B cell (primary cell): ENCODE results near the gene PDE11A. TPM values are rescaled to one million over a fixed set of nuclear protein-coding genes. Genes with fewer than 3 reads are reported as not detected.

Source experiments
- ATAC-seq: fragments of 200-7000 bp; cut with Tn5 transposase; one replicate; pipeline ENCODE4 v1.10.0; 2021; ENCODE audit warnings: low read depth, mild to moderate bottlenecking, moderate number of reproducible peaks, moderate library complexity
- CTCF ChIA-PET: fragments of 350-600 bp; sonication (Branson Sonifier 250); formaldehyde crosslinking; loops from one replicate; lab custom pipeline; 2021; ENCODE audit warnings: antibody characterized with exemption, inconsistent platforms; lab: Charles Lee
- POLR2A ChIA-PET: fragments of 350-600 bp; sonication (Branson Sonifier 250); formaldehyde crosslinking; loops from one replicate; lab custom pipeline; 2021; ENCODE audit warnings: antibody characterized with exemption; lab: Charles Lee
- DNase-seq: peaks from one replicate; pipeline ENCODE4 v3.0.0; 2013
- H2AFZ ChIP-seq: 2 replicates; pipeline ENCODE4 v1.6.1; 2012; ENCODE audit warnings: mild to moderate bottlenecking, low read depth, low read length; ENCODE audit not compliant: insufficient read depth, poor library complexity, severe bottlenecking
- H3K27ac ChIP-seq, 2 donors: 1 replicate in 1 of 2; 2 replicates in 1 of 2; pipeline ENCODE4 v1.5.1; 2012 to 2013; ENCODE audit warnings: low read length in 2 of 2, mild to moderate bottlenecking in 2 of 2, moderate library complexity in 1 of 2
- H3K27me3 ChIP-seq, 4 experiments: fragments of 200-600 bp in 1 of 4; sonication (generic) in 1 of 4; replicated peaks in 1 of 4; 1 replicate in 2 of 4; 2 replicates in 2 of 4; pipeline versions ENCODE4 v1.6.1 to v1.7.0; 2013 to 2016; ENCODE audit warnings: low read length in 3 of 4, mild to moderate bottlenecking in 2 of 4, mixed read lengths in 1 of 4, moderate library complexity in 1 of 4; ENCODE audit not compliant: insufficient read depth in 4 of 4, control insufficient read depth in 3 of 4; ENCODE audit errors: control extremely low read depth in 1 of 4
- H3K36me3 ChIP-seq, 2 experiments: replicated peaks in 1 of 2; 1 replicate in 1 of 2; 2 replicates in 1 of 2; pipeline versions ENCODE4 v1.6.1 to v1.7.1; 2013; ENCODE audit warnings: low read length in 1 of 2; ENCODE audit not compliant: insufficient read depth in 2 of 2, control insufficient read depth in 1 of 2; ENCODE audit errors: control extremely low read depth in 1 of 2, extremely low read depth in 1 of 2
- H3K4me1 ChIP-seq, 2 donors: fragments of 200-600 bp in 1 of 2; sonication (generic) in 1 of 2; 1 replicate in 1 of 2; 2 replicates in 1 of 2; pipeline versions ENCODE4 v1.5.1 to v1.6.1; 2013 to 2017; ENCODE audit warnings: low read length in 2 of 2; ENCODE audit not compliant: control insufficient read depth in 2 of 2, insufficient read depth in 2 of 2
- H3K4me2 ChIP-seq: replicated peaks from 2 replicates; pipeline ENCODE3; 2012; ENCODE audit warnings: mild to moderate bottlenecking, low read depth, low read length; ENCODE audit not compliant: poor library complexity, severe bottlenecking
- H3K4me3 ChIP-seq, 5 experiments: fragments of 200-600 bp in 1 of 5; sonication (generic) in 1 of 5; 1 replicate in 3 of 5; 2 replicates in 2 of 5; pipeline versions ENCODE4 v1.5.1 to v1.7.0; 2011 to 2016; ENCODE audit warnings: low read length in 4 of 5, mild to moderate bottlenecking in 4 of 5, low read depth in 2 of 5, control low read depth in 1 of 5, moderate library complexity in 1 of 5; ENCODE audit not compliant: insufficient read depth in 1 of 5; ENCODE audit errors: control extremely low read depth in 1 of 5, extremely low read depth in 1 of 5
- H3K79me2 ChIP-seq: fragments of 200-600 bp; sonication (generic); one replicate; pipeline ENCODE4 v1.6.0; 2016; ENCODE audit warnings: low read length; ENCODE audit not compliant: control insufficient read depth, insufficient read depth
- H3K9ac ChIP-seq: fragments of 200-600 bp; sonication (generic); 2 replicates; pipeline ENCODE4 v1.6.1; 2017; ENCODE audit warnings: mild to moderate bottlenecking, low read length, moderate library complexity
- H3K9me3 ChIP-seq, 3 donors: one replicate each; pipeline versions ENCODE4 v1.6.1 to v1.7.1; 2013; ENCODE audit warnings: low read length in 2 of 3; ENCODE audit not compliant: control insufficient read depth in 2 of 3, insufficient read depth in 1 of 3; ENCODE audit errors: control extremely low read depth in 1 of 3
- H4K20me1 ChIP-seq: 2 replicates; pipeline ENCODE4 v1.6.0; 2012; ENCODE audit warnings: mild to moderate bottlenecking, low read length; ENCODE audit not compliant: insufficient read depth, control insufficient read depth, poor library complexity, severe bottlenecking
- H3K27ac Mint-ChIP-seq: one replicate; pipeline ENCODE4 v1.8.0; 2021; ENCODE audit warnings: mixed read lengths
- H3K27me3 Mint-ChIP-seq: one replicate; pipeline ENCODE4 v1.8.0; 2021; ENCODE audit warnings: mixed read lengths
- H3K4me1 Mint-ChIP-seq: one replicate; pipeline ENCODE4 v1.8.0; 2021; ENCODE audit warnings: mixed read lengths
- H3K4me3 Mint-ChIP-seq: one replicate; pipeline ENCODE4 v1.8.0; 2021; ENCODE audit warnings: mixed read lengths
- H3K9me3 Mint-ChIP-seq: one replicate; pipeline ENCODE4 v1.8.0; 2022; ENCODE audit warnings: mixed read lengths; ENCODE audit not compliant: insufficient read depth
- CTCF ChIP-seq: fragments of 200-600 bp; IDR thresholded peaks from one replicate; pipeline ENCODE4 v1.8.0; 2022; ENCODE audit warnings: antibody characterized with exemption, mild to moderate bottlenecking
- EZH2 ChIP-seq: IDR thresholded peaks from 2 replicates; pipeline ENCODE4 v1.6.1; 2012; ENCODE audit warnings: borderline replicate concordance, low read depth, mild to moderate bottlenecking, moderate library complexity, low read length; ENCODE audit not compliant: insufficient read depth, poor library complexity, severe bottlenecking
- WGBS: methylation state at CpG from one replicate; pipeline ENCODE4 v1.1.5; 2013; ENCODE audit warnings: missing lambda C conversion rate; ENCODE audit not compliant: insufficient coverage; 5-methylcytosine and 5-hydroxymethylcytosine counted together
- intact Hi-C: fragments of 100-400 bp; cut with micrococcal nuclease; formaldehyde crosslinking; loops from one replicate; pipeline ENCODE4 v1.10.0; 2022
- polyA plus RNA-seq: library from polyadenylated mRNA; depleted of rRNA; stranded (reverse); fragments of >200 nt; gene quantifications from 2 replicates; pipeline ENCODE4 v1.2.3, GENCODE V29; 2012
- total RNA-seq, 2 donors: library from RNA; stranded (reverse); fragments of 120-200 nt in 1 of 2; gene quantifications; 1 replicate in 1 of 2; 2 replicates in 1 of 2; pipeline versions ENCODE4 v1.2.3 to v1.2.4, GENCODE V29; 2013 to 2022

Gene PDE11A
- total and polyA plus RNA-seq, 2 donors (not counting 1 experiment from before 2014, with no cell fraction given) = 0.25 TPM; not detected in 1

DNA sequence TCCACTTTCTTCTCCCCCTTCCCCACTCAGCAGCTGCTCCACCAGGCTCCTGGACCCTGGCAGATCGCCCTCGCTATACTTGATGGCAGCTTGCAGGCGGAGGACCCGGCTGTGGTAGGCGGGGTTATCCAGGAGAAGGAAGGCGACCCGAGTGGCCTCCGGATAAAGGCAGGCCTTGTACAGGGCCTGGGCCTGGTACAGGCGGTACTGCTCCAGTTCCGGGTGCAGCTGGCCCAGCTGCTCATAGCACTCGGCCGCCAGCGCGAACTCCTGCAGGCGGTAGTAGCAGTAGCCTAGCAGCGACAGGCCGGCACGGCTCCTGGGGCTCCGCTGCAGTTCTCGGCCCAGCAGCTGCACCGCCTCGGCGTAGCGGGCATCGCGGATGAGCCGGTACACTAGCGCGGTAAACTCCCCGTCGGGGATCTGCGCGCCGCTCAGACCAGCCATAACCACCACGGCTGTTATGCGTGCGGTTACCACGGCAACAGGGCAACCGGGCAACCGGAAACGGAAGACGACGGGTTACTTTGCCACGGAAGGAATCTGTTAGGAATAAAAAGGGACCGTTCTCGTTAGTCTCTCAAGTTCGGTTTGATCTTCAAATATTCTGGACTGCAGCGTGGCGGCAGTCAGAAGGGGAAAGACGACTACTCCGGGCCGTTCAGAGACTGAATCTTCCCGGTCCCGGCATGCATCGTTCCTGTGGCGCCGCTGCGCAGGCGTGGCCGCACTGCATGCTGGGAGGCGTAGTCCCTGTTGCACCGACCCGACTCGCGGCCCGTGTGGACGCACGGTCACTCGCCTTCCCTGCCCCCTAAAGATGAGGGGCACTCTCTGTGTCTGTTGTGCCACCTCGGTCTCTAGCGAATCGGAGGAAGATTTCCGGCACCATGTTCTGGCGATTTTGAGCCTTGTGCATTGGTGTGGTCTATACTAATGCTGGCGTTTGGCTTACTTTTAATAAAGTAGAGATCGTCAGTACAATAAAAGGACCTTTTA, 454.0 kb downstream of the PDE11A start:
- POLR2A ChIA-PET = no interaction called here
- Histone ChIP-seq H3K4me1 (peaks cover 9 to 10% of the 10 kb centered on the region in 2 donors), H2AFZ (peak overlapping the region; percentile 95), H3K4me2 (peak overlapping the region; percentile 79), H3K4me3 (peak overlapping the region; percentile 62 to 98 (median 93)), H4K20me1 (no peaks in the 10 kb centered on the region), H3K27ac (peak overlapping the region; percentile 91 to 100), H3K9me3 (peaks cover 0 to 5% (median 1%) of the 10 kb centered on the region in 3 donors), H3K9ac (peak overlapping the region; percentile 99), H3K36me3 (no peaks in the 10 kb centered on the region), H3K79me2 (no peaks in the 10 kb centered on the region), H3K27me3 (peaks cover 0 to 2% (median 0%) of the 10 kb centered on the region in 4 experiments)
- ATAC-seq = peak; percentile 88
- 4% methylated on average over 71 of the region's 76 CpGs for WGBS
- H3K27me3 Mint-ChIP-seq = no peaks in the 10 kb centered on the region
- intact Hi-C loops = loop anchor here (1.0 to 5.0 kb wide), 6 partner anchors 16 to 456 kb away; partner anchors contain the start of genes AGPS, HNRNPA3 and NFE2L2
- H3K9me3 Mint-ChIP-seq = peaks cover 2% of the 10 kb centered on the region
- CTCF ChIA-PET = no interaction called here
- H3K27ac Mint-ChIP-seq = peak overlapping the region; percentile 100
- DNase-seq = peak; percentile 97
- peaks cover 11% of the 10 kb centered on the region for H3K4me1 Mint-ChIP-seq
- H3K4me3 Mint-ChIP-seq = peak overlapping the region; percentile 98
- TF ChIP-seq EZH2 (no peak), CTCF (no peak)
